EH (cell line): Measurements from ENCODE around the gene EHBP1L1.
"Not testable (repeated sequence)": the region's sequence is repeated elsewhere in the genome, so short reads cannot be mapped to it uniquely, and the experiment has no call there.

Experiments
- DNase-seq: peaks from one replicate; pipeline ENCODE4 v3.0.0-alpha.2; 2015; ENCODE audit warnings: low read depth

Gene EHBP1L1

DNA sequence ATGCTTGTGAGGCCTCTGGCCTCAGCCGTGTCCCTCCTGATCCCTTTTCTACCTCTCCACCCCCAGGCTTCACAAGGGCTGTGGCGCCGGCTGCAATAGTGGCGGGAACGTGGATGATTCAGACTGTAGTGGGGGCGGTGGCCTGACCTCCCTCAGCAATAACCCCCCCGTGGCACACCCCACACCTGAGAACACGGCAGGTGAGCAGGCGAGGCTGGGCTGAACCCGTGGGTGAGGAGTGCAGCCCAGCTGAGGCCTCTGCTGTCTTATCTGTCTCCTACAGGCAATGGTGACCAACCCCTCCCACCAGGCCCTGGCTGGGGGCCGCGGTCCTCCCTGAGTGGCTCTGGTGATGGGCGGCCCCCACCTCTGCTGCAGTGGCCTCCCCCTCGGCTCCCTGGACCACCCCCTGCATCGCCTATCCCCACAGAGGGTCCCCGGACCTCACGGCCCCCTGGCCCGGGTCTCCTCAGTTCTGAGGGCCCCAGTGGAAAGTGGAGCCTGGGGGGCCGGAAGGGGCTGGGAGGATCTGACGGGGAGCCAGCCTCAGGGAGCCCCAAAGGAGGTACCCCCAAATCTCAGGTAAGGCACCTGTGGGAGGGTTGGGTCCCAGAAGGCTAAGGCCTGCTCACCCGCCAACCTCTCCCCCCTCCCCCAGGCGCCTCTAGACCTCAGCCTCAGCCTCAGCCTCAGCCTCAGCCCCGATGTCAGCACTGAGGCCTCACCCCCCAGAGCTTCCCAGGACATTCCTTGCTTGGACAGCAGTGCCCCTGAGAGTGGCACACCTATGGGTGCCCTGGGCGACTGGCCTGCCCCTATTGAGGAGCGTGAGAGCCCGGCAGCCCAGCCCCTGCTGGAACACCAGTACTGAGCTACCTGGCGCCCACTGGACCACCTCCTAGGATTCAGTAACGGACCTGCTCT lies 60.5 kb downstream of the EHBP1L1 start:
- no peak for DNase-seq

DNA sequence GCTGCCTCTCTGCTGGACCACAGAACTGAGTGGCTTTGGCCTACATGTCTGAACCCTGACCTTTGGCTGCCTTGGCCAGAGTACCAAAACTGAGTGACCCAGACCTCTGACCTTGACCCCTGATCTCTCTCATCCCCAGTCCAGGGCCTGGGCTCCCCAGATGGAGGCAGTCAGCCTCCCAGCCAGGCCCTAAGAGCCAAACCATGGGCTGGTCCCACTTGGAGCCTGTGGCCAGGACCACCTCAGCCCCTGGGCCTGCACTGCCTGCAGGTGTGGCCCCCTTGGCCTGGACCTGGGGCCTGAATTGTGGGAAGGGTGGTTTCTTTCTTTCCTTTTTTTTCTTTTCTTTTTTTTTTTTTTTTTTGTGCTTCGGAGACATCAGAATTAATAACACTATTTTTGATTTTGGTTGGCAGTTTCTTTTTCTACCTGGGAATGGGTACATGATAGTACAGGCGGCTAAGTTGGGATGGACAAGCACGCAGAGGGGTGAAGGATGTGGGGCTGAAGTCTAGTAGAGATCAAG lies 61.2 kb downstream of the EHBP1L1 start:
- DNase-seq = no peak

DNA sequence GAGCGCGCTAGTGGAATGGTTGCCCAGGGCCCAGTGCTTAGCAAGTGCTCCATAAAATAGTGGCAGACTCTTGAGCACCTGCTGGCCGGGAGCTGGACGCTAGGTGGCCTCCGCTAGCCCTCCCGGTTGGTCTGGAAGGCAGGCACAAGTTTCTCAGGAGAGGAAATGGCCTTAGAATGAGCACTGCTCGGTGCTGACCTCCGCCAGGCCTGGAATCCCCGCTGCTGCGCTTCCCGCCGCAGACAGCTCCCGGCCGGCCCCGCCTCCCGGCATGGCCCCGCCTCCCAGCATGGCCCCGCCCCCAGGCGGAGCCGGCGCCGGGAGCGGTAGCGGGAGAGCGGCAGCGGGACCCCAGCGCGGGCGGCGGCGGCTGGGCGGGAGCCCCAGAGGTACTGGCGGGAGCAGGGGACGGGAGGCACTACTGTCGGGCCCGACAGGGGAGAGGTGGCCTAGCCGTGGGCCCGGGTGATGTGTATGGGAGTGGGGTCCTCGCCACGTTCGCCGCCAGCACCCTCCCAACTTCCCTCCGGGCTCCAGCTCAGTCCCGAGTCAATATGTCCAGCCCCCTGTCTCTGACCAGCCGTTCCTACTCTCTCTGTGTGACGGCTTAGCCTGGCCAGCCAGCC lies 62.1 kb downstream of the EHBP1L1 start, which contains the start of gene SIPA1:
TSS of gene SIPA1 (plus strand) at position 308 of the 626 bp plus-strand sequence. CDS start 2,821 bp downstream, outside the sequence.
- DNase-seq = peak; percentile 96

DNA sequence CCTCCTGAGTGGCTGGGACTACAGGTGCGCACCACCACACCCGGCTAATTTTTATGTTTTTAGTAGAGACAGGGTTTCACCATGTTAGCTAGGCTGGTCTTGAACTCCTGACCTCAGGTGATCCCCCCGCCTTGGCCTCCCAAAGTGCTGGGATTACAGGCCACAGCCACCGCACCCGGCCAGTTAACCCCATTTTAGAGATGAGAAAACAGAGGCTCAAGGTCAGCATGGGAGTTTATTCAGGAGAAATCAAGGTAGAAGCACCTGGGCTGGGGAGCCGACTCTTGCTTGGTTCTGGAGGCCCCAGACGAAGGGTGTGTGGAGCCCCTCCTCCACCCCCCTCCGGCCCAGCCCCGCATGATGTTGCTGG lies 63.4 kb downstream of the EHBP1L1 start:
- not testable (repeated sequence) for DNase-seq

DNA sequence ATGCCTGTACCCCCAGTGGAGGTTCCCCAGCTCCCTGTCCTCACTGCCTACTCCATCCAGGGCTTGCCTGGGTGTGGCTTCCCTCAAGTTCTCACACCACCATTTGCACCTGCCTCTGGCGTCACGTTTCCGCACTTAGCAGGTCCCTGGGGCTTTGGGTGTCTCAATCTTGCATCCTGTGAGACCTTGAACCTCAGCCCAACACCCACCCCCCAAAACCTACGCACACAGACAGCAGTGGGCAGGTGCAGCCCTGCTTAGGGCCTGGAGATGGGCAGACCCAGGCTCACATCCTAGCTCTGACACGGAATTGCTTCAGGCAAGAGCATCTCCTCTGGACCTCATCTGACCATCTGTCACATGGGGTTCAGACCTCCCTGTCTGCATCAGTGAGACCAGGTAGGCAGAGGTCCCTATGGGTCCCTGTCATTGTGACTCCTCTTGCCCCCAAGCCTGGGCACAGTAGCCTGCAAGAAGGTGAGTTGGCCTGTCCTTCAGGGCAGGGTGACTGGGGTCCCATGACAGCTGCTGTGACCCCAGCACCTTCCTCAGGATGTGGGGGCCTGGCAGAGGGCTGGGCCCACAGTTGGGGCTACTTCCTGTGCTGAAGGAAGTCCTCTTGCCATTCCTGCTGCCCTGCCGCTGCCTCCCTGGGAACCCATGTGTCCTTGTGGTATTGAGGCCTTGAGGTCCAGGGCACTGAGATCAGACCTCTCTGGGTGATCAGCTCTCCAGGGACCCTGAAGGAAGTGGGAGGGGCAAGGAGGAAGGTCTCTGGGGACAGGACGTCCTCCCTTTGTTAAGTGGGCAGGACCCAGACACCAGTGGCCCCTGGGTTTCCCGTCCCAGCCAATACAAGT lies 64.0 kb downstream of the EHBP1L1 start:
- peak; percentile 17 for DNase-seq

DNA sequence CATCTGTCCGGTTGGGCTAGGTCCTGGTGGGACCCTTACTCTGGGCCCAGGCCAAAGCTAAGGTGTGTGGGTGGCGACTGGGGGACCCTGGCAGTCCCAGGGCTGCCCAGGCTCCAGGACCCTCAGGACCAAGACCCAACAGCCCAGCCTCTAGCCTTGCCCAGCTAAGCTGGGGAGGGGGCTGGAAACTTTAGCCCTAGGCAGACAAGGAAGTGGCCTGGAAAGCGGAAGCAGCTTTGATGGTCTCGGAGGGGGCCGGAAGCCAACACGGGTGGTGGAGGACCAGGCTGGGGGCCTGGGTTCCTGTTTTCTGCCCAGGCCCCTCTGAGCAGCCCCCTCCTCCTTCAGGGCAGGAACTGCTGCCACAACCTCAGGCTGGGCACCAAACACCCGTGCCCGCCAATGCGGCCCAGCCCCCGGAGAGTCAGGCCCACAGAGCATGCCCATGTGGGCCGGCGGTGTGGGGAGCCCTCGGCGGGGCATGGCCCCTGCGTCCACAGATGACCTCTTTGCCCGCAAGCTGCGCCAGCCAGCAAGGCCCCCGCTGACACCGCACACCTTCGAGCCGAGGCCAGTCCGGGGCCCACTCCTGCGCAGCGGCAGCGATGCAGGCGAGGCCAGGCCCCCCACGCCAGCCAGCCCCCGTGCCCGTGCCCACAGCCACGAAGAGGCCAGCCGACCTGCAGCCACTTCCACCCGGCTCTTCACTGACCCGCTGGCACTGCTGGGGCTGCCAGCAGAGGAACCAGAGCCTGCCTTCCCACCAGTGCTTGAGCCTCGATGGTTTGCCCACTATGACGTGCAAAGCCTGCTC lies 64.8 kb downstream of the EHBP1L1 start:
- no peak for DNase-seq

DNA sequence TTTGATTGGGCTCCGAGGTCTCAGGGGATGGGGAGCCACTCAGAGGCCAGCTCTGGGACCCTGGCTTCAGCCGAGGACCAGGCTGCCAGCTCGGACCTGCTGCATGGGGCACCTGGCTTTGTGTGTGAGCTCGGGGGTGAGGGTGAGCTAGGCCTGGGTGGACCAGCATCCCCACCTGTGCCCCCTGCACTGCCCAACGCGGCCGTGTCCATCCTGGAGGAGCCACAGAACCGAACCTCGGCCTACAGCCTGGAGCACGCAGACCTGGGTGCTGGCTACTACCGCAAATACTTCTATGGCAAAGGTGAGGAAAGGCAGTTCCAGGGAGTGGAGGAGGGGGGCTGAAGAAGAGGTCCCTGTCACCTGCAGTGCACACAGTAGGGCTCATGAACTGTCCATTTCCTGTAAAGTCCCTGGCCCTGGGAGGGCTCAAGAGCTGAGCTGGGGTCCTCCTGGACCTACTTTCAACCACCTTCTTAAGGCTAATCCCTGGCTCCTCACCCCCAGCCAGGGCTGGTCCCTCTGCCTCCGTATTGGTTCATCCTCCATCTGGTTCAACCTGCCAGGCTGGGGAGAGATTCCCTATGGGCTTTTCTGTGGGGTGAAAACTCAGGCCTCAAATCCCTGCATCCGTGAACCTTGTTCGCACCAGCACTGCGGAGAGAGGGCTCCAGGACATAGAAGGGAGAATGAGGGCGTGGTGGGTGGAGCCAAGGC lies 65.6 kb downstream of the EHBP1L1 start:
- no peak for DNase-seq
